Measurements from ENCODE around the gene INHBC.

INHBC gene

GRCh38 chr12:57474862-57475261 lies 40.3 kb downstream of the INHBC start:
- Histone ChIP-seq H3K27me3 (ENCODE audit: low read length) (no peaks in the 10 kb centered on the region), H2AFZ (ENCODE audit: low read depth, low read length, severe bottlenecking) (no peak overlapping the region), H3F3A (ENCODE audit: insufficient read depth) (0 out of 2 replicates have a peak, but pooled peaks cover 7% of the 10 kb centered on the region), H3K9me2 (replicated peaks; ENCODE audit: insufficient read depth, low read length) (no peaks in the 10 kb centered on the region), H3K4me3 (ENCODE audit: insufficient read depth, low read length, poor library complexity, severe bottlenecking) (no peak overlapping the region), H3K9ac (ENCODE audit: low read length) (no peak overlapping the region), H3K4me2 (ENCODE audit: low read depth, low read length, poor library complexity, severe bottlenecking) (no peak overlapping the region), H3K27ac (ENCODE audit: low read depth, low read length) (no peak overlapping the region), H4K20me1 (ENCODE audit: low read depth, low read length) (no peaks in the 10 kb centered on the region), H3K79me2 (ENCODE audit: insufficient read depth, low read length) (no peaks in the 10 kb centered on the region), H3K9me3 (ENCODE audit: insufficient read depth, low read length) (no peaks in the 10 kb centered on the region), H3K36me3 (ENCODE audit: low read length) (no peaks in the 10 kb centered on the region)
- no peak for TF ChIP-seq CTCF (IDR thresholded peaks at IDR 0.05; ENCODE audit: insufficient read depth, low read length, poor library complexity, severe bottlenecking)
- TF ChIP-seq EZH2phosphoT487 (conservative IDR thresholded peaks at IDR 0.05; ENCODE audit: low read length) = no peak

GRCh38 chr12:57475271-57476161 lies 40.9 kb downstream of the INHBC start:
- TF ChIP-seq EZH2phosphoT487 (conservative IDR thresholded peaks at IDR 0.05; ENCODE audit: low read length) (no peak), CTCF (IDR thresholded peaks at IDR 0.05; ENCODE audit: insufficient read depth, low read length, poor library complexity, severe bottlenecking) (no peak)
- H3K27me3 ChIP-seq (ENCODE audit: low read length) = no peaks in the 10 kb centered on the region
- H3K27ac ChIP-seq (ENCODE audit: low read depth, low read length) = no peak overlapping the region
- H3K4me3 ChIP-seq (ENCODE audit: insufficient read depth, low read length, poor library complexity, severe bottlenecking) = no peak overlapping the region
- H3K36me3 ChIP-seq (ENCODE audit: low read length) = no peaks in the 10 kb centered on the region
- no peak overlapping the region for H3K9ac ChIP-seq (ENCODE audit: low read length)
- H3K79me2 ChIP-seq (ENCODE audit: insufficient read depth, low read length) = no peaks in the 10 kb centered on the region
- 0 out of 2 replicates have a peak, but pooled peaks cover 7% of the 10 kb centered on the region for H3F3A ChIP-seq (ENCODE audit: insufficient read depth)
- no peaks in the 10 kb centered on the region for H3K9me3 ChIP-seq (ENCODE audit: insufficient read depth, low read length)
- H3K9me2 ChIP-seq (replicated peaks; ENCODE audit: insufficient read depth, low read length) = no peaks in the 10 kb centered on the region
- H4K20me1 ChIP-seq (ENCODE audit: low read depth, low read length) = no peaks in the 10 kb centered on the region
- no peak overlapping the region for H3K4me2 ChIP-seq (ENCODE audit: low read depth, low read length, poor library complexity, severe bottlenecking)
- no peak overlapping the region for H2AFZ ChIP-seq (ENCODE audit: low read depth, low read length, severe bottlenecking)

GRCh38 chr12:57476162-57476992 lies 41.8 kb downstream of the INHBC start:
- H3K27ac ChIP-seq (ENCODE audit: low read depth, low read length) = no peak overlapping the region
- peaks cover 12% of the 10 kb centered on the region; the same call in 1 of the 2 replicates for H3F3A ChIP-seq (ENCODE audit: insufficient read depth)
- no peaks in the 10 kb centered on the region for H4K20me1 ChIP-seq (ENCODE audit: low read depth, low read length)
- no peaks in the 10 kb centered on the region for H3K27me3 ChIP-seq (ENCODE audit: low read length)
- peak overlapping the region; percentile 49 for H3K4me2 ChIP-seq (ENCODE audit: low read depth, low read length, poor library complexity, severe bottlenecking)
- H3K9ac ChIP-seq (ENCODE audit: low read length) = no peak overlapping the region
- no peaks in the 10 kb centered on the region for H3K9me2 ChIP-seq (replicated peaks; ENCODE audit: insufficient read depth, low read length)
- H2AFZ ChIP-seq (ENCODE audit: low read depth, low read length, severe bottlenecking) = no peak overlapping the region
- H3K4me3 ChIP-seq (ENCODE audit: insufficient read depth, low read length, poor library complexity, severe bottlenecking) = no peak overlapping the region
- no peaks in the 10 kb centered on the region for H3K9me3 ChIP-seq (ENCODE audit: insufficient read depth, low read length)
- TF ChIP-seq CTCF (IDR thresholded peaks at IDR 0.05; ENCODE audit: insufficient read depth, low read length, poor library complexity, severe bottlenecking) = peak; percentile 11
- TF ChIP-seq EZH2phosphoT487 (conservative IDR thresholded peaks at IDR 0.05; ENCODE audit: low read length) = no peak
- H3K79me2 ChIP-seq (ENCODE audit: insufficient read depth, low read length) = no peaks in the 10 kb centered on the region
- H3K36me3 ChIP-seq (ENCODE audit: low read length) = no peaks in the 10 kb centered on the region

Data from SU-DHL-6 (cell line).